NCI-H1930 (cell line): Measurements from ENCODE around the gene ZNF32.

Source experiments
- DNase-seq, 2 experiments: peaks; one replicate each; lab custom pipeline; 2025; lab: John Stamatoyannopoulos, UW

Gene ZNF32, protein sequence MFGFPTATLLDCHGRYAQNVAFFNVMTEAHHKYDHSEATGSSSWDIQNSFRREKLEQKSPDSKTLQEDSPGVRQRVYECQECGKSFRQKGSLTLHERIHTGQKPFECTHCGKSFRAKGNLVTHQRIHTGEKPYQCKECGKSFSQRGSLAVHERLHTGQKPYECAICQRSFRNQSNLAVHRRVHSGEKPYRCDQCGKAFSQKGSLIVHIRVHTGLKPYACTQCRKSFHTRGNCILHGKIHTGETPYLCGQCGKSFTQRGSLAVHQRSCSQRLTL

DNA sequence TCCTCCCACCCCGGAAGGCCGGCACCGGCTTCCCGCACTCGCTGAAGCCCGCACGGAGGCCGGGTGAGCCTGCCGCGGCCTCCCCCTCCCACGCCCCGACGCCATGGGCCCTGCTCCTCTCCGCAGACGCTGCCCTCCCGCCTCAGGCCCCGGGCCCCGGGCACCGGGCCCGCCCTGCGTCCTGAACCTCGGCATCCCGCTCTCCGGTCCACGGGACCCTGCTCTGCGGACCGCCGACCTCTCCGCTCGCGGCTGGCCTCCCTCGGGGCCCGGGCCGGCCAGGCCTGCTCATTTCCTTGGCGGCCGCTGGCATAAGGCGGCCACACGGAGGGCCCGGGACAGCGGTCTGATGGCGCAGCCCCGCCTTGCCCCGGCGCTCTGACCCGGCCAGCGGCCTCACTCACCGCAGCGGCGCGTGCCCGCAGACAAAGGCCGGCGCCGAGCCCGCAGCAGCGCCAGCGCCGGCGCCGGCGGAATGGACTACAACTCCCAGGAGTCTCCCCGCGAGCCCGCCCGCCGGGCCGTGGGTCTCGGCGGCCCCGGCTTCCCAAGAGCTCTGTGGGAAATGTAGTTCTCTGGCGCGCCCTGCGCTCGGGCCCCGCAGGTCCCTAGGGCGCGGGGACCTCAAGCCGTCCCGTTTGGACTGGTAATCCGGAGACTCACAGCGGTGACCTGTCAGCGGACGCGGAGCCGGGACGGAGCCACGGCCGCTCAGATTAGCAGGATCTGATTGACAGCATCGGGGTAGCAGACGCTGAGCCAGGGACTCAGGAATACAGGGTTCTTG lies at the start of gene ZNF32:
Gene ZNF32, minus strand, starts transcription at position 484 of the 787 bp plus-strand sequence. CDS start 2,748 bp downstream, outside the sequence.
- DNase-seq = peak; percentile 43 to 51

- DNase-seq = no peak
These were observed 49.5 kb upstream of the ZNF32 start for GRCh38 chr10:43698156-43698555.

DNA sequence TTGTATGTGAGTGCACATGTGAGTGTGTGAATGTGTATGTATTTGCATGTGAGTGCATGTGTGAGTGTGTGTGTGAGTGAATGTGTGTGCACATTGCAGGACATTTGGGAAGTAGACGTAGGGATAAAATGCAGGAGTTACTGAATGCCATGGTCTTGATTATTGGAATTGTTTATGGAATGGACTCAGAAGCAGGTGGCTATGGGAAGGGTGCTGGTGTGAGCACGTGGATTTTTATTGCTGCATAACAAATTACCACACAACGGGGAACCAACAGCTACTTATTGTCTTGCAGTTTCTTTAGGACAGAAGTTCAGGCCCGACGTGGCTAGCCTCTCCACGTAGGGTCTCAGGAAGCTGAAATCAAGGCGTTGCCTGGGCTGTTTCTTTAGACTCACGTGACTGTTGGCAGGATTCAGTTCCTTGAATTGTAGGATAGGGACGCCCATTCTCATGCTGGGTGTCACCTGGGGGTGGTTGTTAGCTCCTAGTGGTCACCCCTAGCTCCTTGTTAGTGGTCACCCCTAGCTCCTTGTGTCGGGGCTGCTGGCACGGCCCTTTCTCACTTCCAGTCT lies 48.3 kb upstream of the ZNF32 start:
- DNase-seq = no peak

GRCh38 chr10:43695730-43696129 lies 47.0 kb upstream of the ZNF32 start:
- DNase-seq = no peak

- no peak for DNase-seq
These were observed 46.6 kb upstream of the ZNF32 start for GRCh38 chr10:43695321-43695720.

DNA sequence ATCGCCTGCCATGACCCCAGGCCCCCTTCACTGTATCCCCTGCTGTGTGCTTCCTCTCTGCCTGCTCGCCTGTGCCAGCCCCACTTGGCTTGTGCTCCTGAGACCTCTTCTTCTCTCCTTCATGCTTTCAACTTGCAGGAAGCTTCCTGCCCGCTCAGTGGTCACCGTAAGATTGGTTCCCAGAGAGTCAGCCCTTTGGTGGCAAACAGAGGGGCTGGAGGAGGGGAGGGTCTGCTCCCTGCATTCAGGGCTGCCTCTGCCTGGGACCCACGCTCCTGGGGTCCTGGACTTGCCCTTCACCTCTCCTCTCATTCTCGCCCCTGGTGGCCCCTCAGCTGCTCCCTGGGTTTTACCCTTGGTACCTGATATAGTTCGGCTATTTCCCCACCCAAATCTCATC lies 45.8 kb upstream of the ZNF32 start:
- no peak for DNase-seq

- no peak for DNase-seq
These were observed 44.9 kb upstream of the ZNF32 start for GRCh38 chr10:43693602-43694001.

DNA sequence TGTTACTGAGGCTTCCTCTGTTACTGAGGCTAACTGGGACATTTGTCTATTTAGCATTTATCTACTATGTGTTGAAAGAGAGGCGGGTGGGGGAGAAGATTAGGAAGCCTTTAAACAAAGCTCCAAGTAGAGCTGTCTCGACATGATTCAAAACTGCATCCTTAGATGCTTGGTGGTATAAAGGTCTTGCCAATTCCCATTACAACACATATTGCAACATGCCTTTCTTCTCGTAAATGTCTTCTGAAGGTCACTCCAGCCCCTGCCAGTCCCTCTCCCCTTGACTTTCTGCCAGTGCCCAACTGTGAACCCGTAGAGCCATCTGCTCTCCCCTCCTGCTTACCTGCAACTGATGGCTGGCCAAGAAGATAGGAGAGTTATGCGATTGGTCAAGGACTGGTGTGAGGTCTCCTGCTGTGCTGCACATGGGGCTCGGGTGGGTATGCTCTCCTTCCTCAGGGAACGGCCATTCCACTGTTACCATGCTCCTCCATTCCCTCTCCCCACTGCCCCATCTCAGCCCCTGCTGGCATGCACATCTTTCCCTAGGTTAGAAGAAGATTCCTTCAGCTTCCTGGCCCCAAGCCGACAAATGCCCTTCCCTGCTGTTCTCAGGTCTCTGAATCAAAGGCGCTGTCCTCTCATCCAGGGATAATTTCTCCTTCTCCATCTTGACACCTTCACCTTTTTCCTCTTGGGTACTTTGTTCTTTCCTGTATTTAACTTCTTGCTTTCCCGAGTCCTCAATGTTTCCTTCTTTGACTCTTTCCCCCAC lies 43.6 kb upstream of the ZNF32 start:
- DNase-seq = no peak

GRCh38 chr10:43691485-43691884 lies 42.8 kb upstream of the ZNF32 start:
- DNase-seq = no peak

GRCh38 chr10:43689955-43690771 lies 41.5 kb upstream of the ZNF32 start:
- DNase-seq = peak in 1 of 2 experiments; percentile 43

DNA sequence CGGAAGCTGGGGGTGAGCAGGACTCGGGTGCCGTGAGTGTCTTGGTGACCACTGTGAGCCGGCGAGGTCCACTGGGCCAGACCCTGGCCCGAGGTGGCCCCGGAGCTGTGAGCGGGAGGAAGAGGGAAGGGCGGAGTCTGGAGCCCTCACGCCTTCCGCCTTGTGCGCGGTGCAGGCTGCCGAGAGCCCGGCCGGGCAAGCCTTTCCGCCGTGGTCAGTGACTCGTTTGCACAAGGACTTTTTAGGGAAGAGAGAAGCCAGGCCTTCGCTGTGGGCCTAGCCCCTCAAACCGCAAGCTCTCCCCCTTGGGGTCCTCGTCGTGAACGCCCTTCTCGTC lies 40.9 kb upstream of the ZNF32 start:
- DNase-seq = no peak

- no peak for DNase-seq
These were observed 40.4 kb upstream of the ZNF32 start for GRCh38 chr10:43689007-43689491.

DNA sequence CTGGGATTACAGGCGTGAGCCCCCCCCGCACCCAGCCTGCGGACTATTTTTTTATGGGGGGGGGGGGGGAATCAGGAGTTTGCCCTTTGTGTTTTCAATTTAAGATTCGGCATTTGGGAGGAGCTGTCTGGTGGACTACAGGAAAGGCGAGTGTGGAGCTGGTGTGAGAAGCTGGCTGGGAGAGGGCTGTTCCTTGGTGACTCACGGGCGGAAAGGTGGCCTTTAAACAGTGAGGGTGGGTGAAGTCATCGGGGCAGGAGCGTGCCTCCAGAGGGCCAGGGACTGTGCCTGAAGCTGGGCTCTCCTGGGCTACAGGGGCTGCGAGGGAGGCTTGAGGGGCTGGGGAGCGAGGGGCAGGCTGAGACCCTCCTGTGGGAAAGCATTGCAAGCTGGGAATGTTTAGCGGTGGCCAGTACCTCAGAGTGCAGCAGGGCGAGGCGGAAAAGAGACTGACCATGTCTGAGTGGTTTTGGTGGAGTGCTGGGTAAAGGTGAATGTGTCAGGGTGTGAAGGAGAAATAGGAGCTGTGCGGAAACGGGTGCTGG lies 39.7 kb upstream of the ZNF32 start:
- DNase-seq = no peak

DNA sequence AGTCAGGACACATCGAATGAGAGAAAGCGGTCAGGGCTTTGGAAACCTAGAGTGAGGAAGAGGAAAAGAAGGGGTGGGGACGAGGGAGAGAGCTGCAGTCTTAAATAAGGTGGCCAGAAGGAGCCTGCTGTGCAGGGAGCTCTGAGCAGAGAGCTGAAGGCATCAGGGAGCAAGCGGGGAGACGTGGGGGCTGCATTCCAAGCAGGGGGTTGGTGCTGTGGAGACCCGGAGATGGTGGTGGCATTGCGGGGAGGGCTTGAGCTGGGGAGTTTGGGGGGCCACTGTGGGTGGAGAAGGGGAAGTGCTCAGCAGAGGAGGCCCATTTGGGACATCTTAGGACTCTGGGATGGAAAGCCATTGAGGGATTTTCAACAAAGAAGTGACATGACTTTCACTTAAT lies 38.7 kb upstream of the ZNF32 start:
- no peak for DNase-seq

DNA sequence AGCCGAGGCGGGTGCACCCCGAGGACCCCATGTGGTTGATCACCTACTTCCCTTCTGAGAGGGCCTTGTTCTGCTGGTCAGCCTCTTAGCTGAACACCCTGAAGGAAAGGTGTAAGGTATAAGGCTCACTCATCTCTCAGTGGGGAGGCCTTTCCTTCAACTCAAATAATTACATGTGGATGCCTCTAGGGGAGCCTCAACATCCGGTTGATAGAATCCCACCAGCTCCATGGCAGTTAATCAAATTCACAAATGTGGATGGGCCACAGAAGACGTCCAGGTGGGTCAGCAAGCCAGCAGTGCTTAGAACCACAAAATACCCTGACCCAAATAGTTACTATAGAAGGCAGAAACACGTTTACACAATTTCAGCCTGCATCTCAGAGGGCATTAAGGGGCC lies 37.7 kb upstream of the ZNF32 start:
- no peak for DNase-seq

DNA sequence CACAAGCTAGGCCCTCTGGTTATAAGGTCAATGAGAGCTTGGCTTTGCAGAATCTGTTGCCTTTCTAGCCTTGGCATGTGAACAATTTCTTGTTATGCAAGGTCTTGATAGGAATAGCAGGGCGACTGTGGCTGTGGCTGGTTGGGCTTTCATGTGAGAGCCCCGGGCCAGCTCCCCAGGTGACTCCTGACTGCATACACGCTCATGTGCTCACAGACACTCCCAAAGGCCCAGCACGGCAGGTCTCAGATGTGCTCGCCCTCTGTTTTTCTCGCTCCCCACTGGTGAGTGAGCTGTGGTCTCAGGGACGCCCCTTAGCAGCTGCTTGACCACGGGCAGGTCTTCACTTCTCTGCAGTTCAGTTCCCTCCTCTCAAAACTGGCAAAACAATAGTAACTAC lies 37.1 kb upstream of the ZNF32 start:
- no peak for DNase-seq

DNA sequence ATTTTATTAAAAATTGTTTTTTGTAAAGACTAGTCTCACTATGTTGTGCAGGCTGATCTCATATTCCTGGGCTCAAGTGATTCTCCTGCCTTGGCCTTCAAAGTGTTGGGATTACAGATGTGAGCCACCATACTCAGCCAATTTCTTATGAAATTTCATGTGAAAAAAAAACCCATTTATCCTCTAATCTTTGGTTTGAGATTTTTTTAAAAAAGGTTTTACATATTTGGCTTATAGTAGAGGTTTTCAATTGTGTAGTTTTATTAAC lies 35.5 kb upstream of the ZNF32 start:
- DNase-seq = no peak

- no peak for DNase-seq
These were observed 35.0 kb upstream of the ZNF32 start for GRCh38 chr10:43683451-43684291.

- no peak for DNase-seq
These were observed 34.3 kb upstream of the ZNF32 start for GRCh38 chr10:43682956-43683355.

- DNase-seq = no peak
These were observed 33.0 kb upstream of the ZNF32 start for GRCh38 chr10:43681721-43682120.

- no peak for DNase-seq
These were observed 32.5 kb upstream of the ZNF32 start for GRCh38 chr10:43681220-43681619.
